ENCODE results near the gene TEX47. TPM values are rescaled to one million over a fixed set of nuclear protein-coding genes. Genes with fewer than 3 reads are reported as not detected.

Gene TEX47
- total RNA-seq, 1 donor from 2014 or later = not detected

- H3K9me3 Mint-ChIP-seq (ENCODE audit: unreplicated experiment) = peaks cover 3% of the 10 kb centered on the region
- peaks cover 3% of the 10 kb centered on the region for H3K27me3 Mint-ChIP-seq (ENCODE audit: unreplicated experiment)
- no peak for DNase-seq
- H3K4me3 Mint-ChIP-seq (ENCODE audit: unreplicated experiment) = no peak overlapping the region
- H3K27ac Mint-ChIP-seq (ENCODE audit: unreplicated experiment) = no peak overlapping the region
- no peaks in the 10 kb centered on the region for H3K36me3 Mint-ChIP-seq (ENCODE audit: unreplicated experiment)
- H3K4me1 Mint-ChIP-seq (ENCODE audit: low read depth, unreplicated experiment) = peaks cover 2% of the 10 kb centered on the region
- TF ChIP-seq, protein P1, sequence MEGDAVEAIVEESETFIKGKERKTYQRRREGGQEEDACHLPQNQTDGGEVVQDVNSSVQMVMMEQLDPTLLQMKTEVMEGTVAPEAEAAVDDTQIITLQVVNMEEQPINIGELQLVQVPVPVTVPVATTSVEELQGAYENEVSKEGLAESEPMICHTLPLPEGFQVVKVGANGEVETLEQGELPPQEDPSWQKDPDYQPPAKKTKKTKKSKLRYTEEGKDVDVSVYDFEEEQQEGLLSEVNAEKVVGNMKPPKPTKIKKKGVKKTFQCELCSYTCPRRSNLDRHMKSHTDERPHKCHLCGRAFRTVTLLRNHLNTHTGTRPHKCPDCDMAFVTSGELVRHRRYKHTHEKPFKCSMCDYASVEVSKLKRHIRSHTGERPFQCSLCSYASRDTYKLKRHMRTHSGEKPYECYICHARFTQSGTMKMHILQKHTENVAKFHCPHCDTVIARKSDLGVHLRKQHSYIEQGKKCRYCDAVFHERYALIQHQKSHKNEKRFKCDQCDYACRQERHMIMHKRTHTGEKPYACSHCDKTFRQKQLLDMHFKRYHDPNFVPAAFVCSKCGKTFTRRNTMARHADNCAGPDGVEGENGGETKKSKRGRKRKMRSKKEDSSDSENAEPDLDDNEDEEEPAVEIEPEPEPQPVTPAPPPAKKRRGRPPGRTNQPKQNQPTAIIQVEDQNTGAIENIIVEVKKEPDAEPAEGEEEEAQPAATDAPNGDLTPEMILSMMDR (IDR thresholded peaks at IDR 0.05; ENCODE audit: partially characterized antibody, unreplicated experiment) = no peak
Observed at GRCh38 chr7:88757371-88757770, 38.2 kb downstream of the TEX47 start.

DNA sequence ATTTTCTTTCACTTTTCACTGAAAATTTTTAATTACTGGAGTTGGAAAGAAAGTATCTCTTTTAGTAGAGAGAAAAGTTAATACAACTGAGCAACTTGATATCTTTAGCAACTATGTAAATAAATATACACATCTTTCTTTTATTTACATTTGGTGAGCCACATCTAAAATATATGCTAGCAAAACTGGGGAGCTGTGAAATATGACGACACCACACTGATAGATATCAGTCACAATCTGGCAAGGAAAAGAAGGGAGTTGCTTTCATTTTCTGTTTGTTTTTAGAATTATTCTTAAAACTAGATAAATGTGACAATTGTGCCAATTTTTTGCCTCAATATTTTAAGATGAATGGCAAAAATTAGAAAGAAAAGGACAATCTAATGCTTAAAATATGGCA lies 38.7 kb downstream of the TEX47 start:
- Mint-ChIP-seq H3K4me1 (ENCODE audit: low read depth, unreplicated experiment) (peaks cover 2% of the 10 kb centered on the region), H3K27me3 (ENCODE audit: unreplicated experiment) (peaks cover 3% of the 10 kb centered on the region), H3K36me3 (ENCODE audit: unreplicated experiment) (no peaks in the 10 kb centered on the region), H3K4me3 (ENCODE audit: unreplicated experiment) (no peak overlapping the region), H3K9me3 (ENCODE audit: unreplicated experiment) (peaks cover 3% of the 10 kb centered on the region), H3K27ac (ENCODE audit: unreplicated experiment) (no peak overlapping the region)
- DNase-seq = no peak
- TF ChIP-seq, protein P1 (IDR thresholded peaks at IDR 0.05; ENCODE audit: partially characterized antibody, unreplicated experiment) = no peak

- Mint-ChIP-seq H3K4me1 (ENCODE audit: low read depth, unreplicated experiment) (no peaks in the 10 kb centered on the region), H3K9me3 (ENCODE audit: unreplicated experiment) (no peaks in the 10 kb centered on the region), H3K27ac (ENCODE audit: unreplicated experiment) (no peak overlapping the region), H3K36me3 (ENCODE audit: unreplicated experiment) (no peaks in the 10 kb centered on the region), H3K4me3 (ENCODE audit: unreplicated experiment) (no peak overlapping the region), H3K27me3 (ENCODE audit: unreplicated experiment) (no peaks in the 10 kb centered on the region)
- TF ChIP-seq, protein P1 (IDR thresholded peaks at IDR 0.05; ENCODE audit: partially characterized antibody, unreplicated experiment) = no peak
- DNase-seq = no peak
Observed at GRCh38 chr7:88746126-88746525, 49.4 kb downstream of the TEX47 start.

Other genes starting within 250 kb of the TEX47 start
- 0.10 TPM for gene ZNF804B, start 36.0 kb downstream of the TEX47 start, total RNA-seq (ENCODE audit: unreplicated experiment)